ENCODE results near the gene EXOC3.

The EXOC3 gene

GRCh38 chr5:478369-478981 lies 35.5 kb downstream of the EXOC3 start:
- Histone ChIP-seq H3K27ac (no peak overlapping the region), H3K36me3 (ENCODE audit: insufficient read depth) (no peaks in the 10 kb centered on the region), H3K4me2 (no peak overlapping the region), H3K9ac (no peak overlapping the region), H2AFZ (ENCODE audit: low read depth) (no peak overlapping the region), H3K4me1 (ENCODE audit: low read depth, poor library complexity, severe bottlenecking) (no peaks in the 10 kb centered on the region), H4K20me1 (ENCODE audit: insufficient read depth) (no peaks in the 10 kb centered on the region), H3K4me3 (IDR thresholded peaks at IDR 0.05; ENCODE audit: insufficient read depth, low read depth, low read length) (no peak overlapping the region), H3K79me2 (ENCODE audit: insufficient read depth, low read depth) (no peaks in the 10 kb centered on the region), H3K27me3 (ENCODE audit: insufficient read depth, low read depth) (peaks cover 54% of the 10 kb centered on the region)
- no peak for TF ChIP-seq CTCF (conservative IDR thresholded peaks at IDR 0.05; ENCODE audit: low read depth, low read length)

GRCh38 chr5:478982-479535 lies 36.1 kb downstream of the EXOC3 start:
- Histone ChIP-seq H3K27me3 (ENCODE audit: insufficient read depth, low read depth) (peaks cover 58% of the 10 kb centered on the region), H3K4me1 (ENCODE audit: low read depth, poor library complexity, severe bottlenecking) (no peaks in the 10 kb centered on the region), H2AFZ (ENCODE audit: low read depth) (no peak overlapping the region), H3K4me2 (no peak overlapping the region), H4K20me1 (ENCODE audit: insufficient read depth) (no peaks in the 10 kb centered on the region), H3K79me2 (ENCODE audit: insufficient read depth, low read depth) (no peaks in the 10 kb centered on the region), H3K36me3 (ENCODE audit: insufficient read depth) (no peaks in the 10 kb centered on the region), H3K9ac (no peak overlapping the region), H3K27ac (no peak overlapping the region), H3K4me3 (IDR thresholded peaks at IDR 0.05; ENCODE audit: insufficient read depth, low read depth, low read length) (no peak overlapping the region)
- no peak for TF ChIP-seq CTCF (conservative IDR thresholded peaks at IDR 0.05; ENCODE audit: low read depth, low read length)

- Histone ChIP-seq H4K20me1 (ENCODE audit: insufficient read depth) (no peaks in the 10 kb centered on the region), H3K9ac (no peak overlapping the region), H3K27ac (no peak overlapping the region), H3K4me1 (ENCODE audit: low read depth, poor library complexity, severe bottlenecking) (no peaks in the 10 kb centered on the region), H3K27me3 (ENCODE audit: insufficient read depth, low read depth) (peaks cover 62% of the 10 kb centered on the region), H3K36me3 (ENCODE audit: insufficient read depth) (no peaks in the 10 kb centered on the region), H2AFZ (ENCODE audit: low read depth) (no peak overlapping the region), H3K79me2 (ENCODE audit: insufficient read depth, low read depth) (no peaks in the 10 kb centered on the region), H3K4me2 (no peak overlapping the region), H3K4me3 (IDR thresholded peaks at IDR 0.05; ENCODE audit: insufficient read depth, low read depth, low read length) (no peak overlapping the region)
- TF ChIP-seq CTCF (conservative IDR thresholded peaks at IDR 0.05; ENCODE audit: low read depth, low read length) = no peak
Measured at GRCh38 chr5:479566-480319, 36.8 kb downstream of the EXOC3 start.

GRCh38 chr5:481347-481746 lies 38.4 kb downstream of the EXOC3 start:
- Histone ChIP-seq H4K20me1 (ENCODE audit: insufficient read depth) (no peaks in the 10 kb centered on the region), H2AFZ (ENCODE audit: low read depth) (no peak overlapping the region), H3K27ac (no peak overlapping the region), H3K4me1 (ENCODE audit: low read depth, poor library complexity, severe bottlenecking) (no peaks in the 10 kb centered on the region), H3K36me3 (ENCODE audit: insufficient read depth) (no peaks in the 10 kb centered on the region), H3K79me2 (ENCODE audit: insufficient read depth, low read depth) (no peaks in the 10 kb centered on the region), H3K4me2 (no peak overlapping the region), H3K27me3 (ENCODE audit: insufficient read depth, low read depth) (peaks cover 78% of the 10 kb centered on the region), H3K4me3 (IDR thresholded peaks at IDR 0.05; ENCODE audit: insufficient read depth, low read depth, low read length) (no peak overlapping the region), H3K9ac (no peak overlapping the region)
- TF ChIP-seq CTCF (conservative IDR thresholded peaks at IDR 0.05; ENCODE audit: low read depth, low read length) = no peak
